HepG2 (cell line): ENCODE data around the gene SEMA3C. TPM values are rescaled to one million over a fixed set of nuclear protein-coding genes. Genes with fewer than 3 reads are reported as not detected.

Experiments
- ATAC-seq: fragments of 200-7000 bp; cut with Tn5 transposase; 3 replicates; pipeline ENCODE4 v1.9.1; 2020; ENCODE audit warnings: mild to moderate bottlenecking, moderate library complexity
- BruUV-seq: library from RNA; stranded (reverse); fragments of 400-500 nt; replicated peaks from 2 replicates; lab custom pipeline; 2021; lab: Mats Ljungman, UMichigan
- CTCF ChIA-PET: fragments of 300-600 bp; formaldehyde crosslinking; extraction: SDS; loops from one replicate; lab custom pipeline; 2021; ENCODE audit warnings: low total read pairs, inconsistent platforms, low intra/inter-chr PET ratio; lab: Yijun Ruan, JAX
- POLR2A ChIA-PET: fragments of 350-600 bp; sonication (Branson Sonifier 250); formaldehyde crosslinking; loops from one replicate; lab custom pipeline; 2020; ENCODE audit warnings: antibody characterized with exemption, inconsistent platforms; lab: Yijun Ruan, JAX
- DNase-seq: peaks from one replicate; pipeline ENCODE4 v3.0.0-alpha.2; 2015; ENCODE audit warnings: low spot score
- FAIRE-seq: peaks from 3 replicates; lab custom pipeline; 2011; peaks lifted over from hg19 to GRCh38; lab: Jason Lieb, UNC
- H2AFZ ChIP-seq: one replicate; pipeline ENCODE4 v1.6.1; 2011; ENCODE audit warnings: low read length, inconsistent platforms
- H3K27ac ChIP-seq: fragments of 300-600 bp; 3 replicates; pipeline ENCODE4 v1.8.0; 2011; ENCODE audit warnings: mixed run types, mild to moderate bottlenecking, mixed read lengths, low read length, inconsistent platforms; ENCODE audit not compliant: insufficient read depth; ENCODE audit errors: extremely low read length
- H3K27me3 ChIP-seq, 2 experiments: fragments of 200-600 bp in 1 of 2; 2 replicates in 1 of 2; 3 replicates in 1 of 2; pipeline versions ENCODE4 v1.6.0 to v1.8.0; 2011; ENCODE audit warnings: low read length in 2 of 2, mild to moderate bottlenecking in 2 of 2, moderate library complexity in 2 of 2, inconsistent platforms in 1 of 2; ENCODE audit not compliant: insufficient read depth in 2 of 2, control insufficient read depth in 1 of 2
- H3K36me3 ChIP-seq, 2 experiments: fragments of 200-600 bp in 1 of 2; replicated peaks in 1 of 2; 2 replicates in 1 of 2; 3 replicates in 1 of 2; pipeline versions ENCODE4 v1.5.1 to v1.8.0; 2011; ENCODE audit warnings: low read length in 2 of 2, inconsistent platforms in 1 of 2; ENCODE audit not compliant: insufficient read depth in 2 of 2, control insufficient read depth in 1 of 2
- H3K4me1 ChIP-seq: 2 replicates; pipeline ENCODE4 v1.5.1; 2012; ENCODE audit warnings: low read length, inconsistent platforms; ENCODE audit not compliant: insufficient read depth
- H3K4me2 ChIP-seq: 2 replicates; pipeline ENCODE4 v1.6.0; 2011; ENCODE audit warnings: low read depth, low read length, inconsistent platforms
- H3K4me3 ChIP-seq, 3 experiments: fragments of 200-600 bp in 1 of 3; sonication (generic), shearing (Covaris generic) in 1 of 3; replicated peaks in 1 of 3; 2 replicates each; pipeline ENCODE4 v1.5.1; 2011 to 2016; ENCODE audit warnings: low read length in 3 of 3, inconsistent platforms in 2 of 3, low read depth in 2 of 3, mild to moderate bottlenecking in 2 of 3, control low read depth in 1 of 3, mixed read lengths in 1 of 3; ENCODE audit not compliant: insufficient read depth in 1 of 3
- H3K79me2 ChIP-seq: one replicate; pipeline ENCODE4 v1.6.1; 2011; ENCODE audit warnings: low read length, inconsistent platforms; ENCODE audit not compliant: insufficient read depth
- H3K9ac ChIP-seq: 2 replicates; pipeline ENCODE4 v1.6.0; 2011; ENCODE audit warnings: mild to moderate bottlenecking, low read depth, low read length, inconsistent platforms; ENCODE audit not compliant: insufficient read depth
- H3K9me3 ChIP-seq: 2 replicates; pipeline ENCODE4 v1.5.1; 2012; ENCODE audit warnings: mild to moderate bottlenecking, low read length
- H4K20me1 ChIP-seq: 2 replicates; pipeline ENCODE4 v1.6.0; 2011; ENCODE audit warnings: inconsistent platforms, mild to moderate bottlenecking, low read length, moderate library complexity; ENCODE audit not compliant: insufficient read depth
- ARNTL ChIP-seq: sonication (generic); formaldehyde crosslinking; IDR thresholded peaks from 2 replicates; pipeline ENCODE4 v1.4.0; 2020; ENCODE audit warnings: mild to moderate bottlenecking, missing genetic modification reagents
- ATF7 ChIP-seq, 2 experiments: fragments of 450-650 bp in 1 of 2; sonication (generic) in 1 of 2; formaldehyde crosslinking in 1 of 2; IDR thresholded peaks; 2 replicates each; pipeline versions ENCODE4 v1.4.0 to v1.6.1; 2016 to 2020; ENCODE audit warnings: antibody characterized with exemption in 1 of 2, mild to moderate bottlenecking in 1 of 2, missing genetic modification reagents in 1 of 2
- TEAD3 ChIP-seq: optimal IDR thresholded peaks from 2 replicates; pipeline ENCODE3; 2016; ENCODE audit warnings: borderline replicate concordance
- WGBS: methylation state at CpG from one replicate; pipeline ENCODE4 v1.1.6; 2017; ENCODE audit warnings: low lambda C conversion rate; 5-methylcytosine and 5-hydroxymethylcytosine counted together
- in situ Hi-C: cut with HindIII; loops from 2 replicates; pipeline ENCODE4 v1.10.0; 2017; ENCODE audit warnings: low pct_unique_long_range_greater_than_20kb; ENCODE audit not compliant: extremely low pct_ligation_motif_present
- intact Hi-C: fragments of 100-400 bp; cut with micrococcal nuclease; formaldehyde crosslinking; loops from one replicate; pipeline ENCODE4 v1.10.0; 2022; ENCODE audit not compliant: unreplicated experiment
- polyA plus RNA-seq, 8 experiments: library from polyadenylated mRNA; depleted of rRNA in 3 of 8; stranded (reverse) in 7 of 8; unstranded in 1 of 8; fragments of >200 nt; fragmentation: Illumina TruSeq in 4 of 8; extraction: Trizol in 4 of 8; gene quantifications; 2 replicates each; pipeline versions ENCODE4 v1.2.1 to v1.2.3, GENCODE V29; 2011 to 2016; ENCODE audit warnings: low read depth in 4 of 8, missing spikeins in 1 of 8, mixed read lengths in 1 of 8; ENCODE audit not compliant: insufficient read depth in 1 of 8
- total RNA-seq, 5 experiments: library from RNA; depleted of rRNA; stranded (reverse); fragments of >200 nt; fragmentation: Illumina TruSeq; extraction: Trizol; gene quantifications; 2 replicates each; pipeline ENCODE4 v1.2.3, GENCODE V29; 2016; ENCODE audit warnings: low read depth in 1 of 5
- TF ChIP-seq, protein P1 (sequence below): sonication (generic); formaldehyde crosslinking; IDR thresholded peaks from 2 replicates; pipeline ENCODE4 v1.4.0; 2020; ENCODE audit warnings: missing genetic modification reagents, mild to moderate bottlenecking, borderline replicate concordance

SEMA3C gene
- total and polyA plus RNA-seq, 2 of the 13 experiments (the other 11 are each of a cell fraction or from before 2014, with no cell fraction given) = 0.05 to 0.13 TPM

DNA sequence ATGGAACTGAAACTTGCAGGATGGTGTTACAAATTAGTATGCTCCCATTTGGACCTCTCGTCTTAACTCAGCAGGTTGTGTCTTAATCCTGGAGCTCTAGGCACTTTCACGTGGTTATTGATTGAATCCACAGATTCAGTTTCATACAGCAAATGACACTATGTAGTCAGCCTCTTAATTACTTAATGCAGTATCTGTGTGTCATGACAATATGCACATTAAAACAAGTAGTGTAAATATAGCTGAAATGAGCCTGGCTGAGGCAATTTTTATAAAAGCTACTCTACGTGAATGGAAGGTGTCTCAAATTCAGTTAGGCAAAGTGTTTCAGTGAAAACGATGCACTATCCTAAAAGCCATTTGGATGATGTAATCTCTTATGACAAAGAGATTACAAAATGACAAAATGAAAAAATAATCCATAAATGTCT, 193.7 kb downstream of the SEMA3C start:
- H3K4me1 ChIP-seq = peaks cover 21% of the 10 kb centered on the region
- ChIA-PET CTCF (no interaction called here), POLR2A (no interaction called here)
- H2AFZ ChIP-seq = no peak overlapping the region
- 60% methylated on average over 4 of the region's 4 CpGs for WGBS
- no TSS peak for BruUV-seq
- H4K20me1 ChIP-seq = no peaks in the 10 kb centered on the region
- H3K4me2 ChIP-seq = no peak overlapping the region
- intact Hi-C loops = no loop called here
- in situ Hi-C loops = no loop called here
- H3K27me3 ChIP-seq = no peaks in the 10 kb centered on the region
- no peak for ATAC-seq
- no peak overlapping the region for H3K27ac ChIP-seq
- DNase-seq = no peak
- FAIRE-seq = no peak
- H3K9ac ChIP-seq = no peak overlapping the region
- TF ChIP-seq ARNTL (CRISPR knock-in tag) = no peak
- peak; percentile 67; the same call in 1 of the 2 replicates for TF ChIP-seq ATF7 (IDR thresholded peaks at IDR 0.05)
- TF ChIP-seq ATF7 (CRISPR knock-in tag; IDR thresholded peaks at IDR 0.05) = no peak
- H3K79me2 ChIP-seq = no peaks in the 10 kb centered on the region
- no peak overlapping the region for H3K4me3 ChIP-seq
- no peaks in the 10 kb centered on the region for H3K9me3 ChIP-seq
- no peaks in the 10 kb centered on the region for H3K36me3 ChIP-seq

DNA sequence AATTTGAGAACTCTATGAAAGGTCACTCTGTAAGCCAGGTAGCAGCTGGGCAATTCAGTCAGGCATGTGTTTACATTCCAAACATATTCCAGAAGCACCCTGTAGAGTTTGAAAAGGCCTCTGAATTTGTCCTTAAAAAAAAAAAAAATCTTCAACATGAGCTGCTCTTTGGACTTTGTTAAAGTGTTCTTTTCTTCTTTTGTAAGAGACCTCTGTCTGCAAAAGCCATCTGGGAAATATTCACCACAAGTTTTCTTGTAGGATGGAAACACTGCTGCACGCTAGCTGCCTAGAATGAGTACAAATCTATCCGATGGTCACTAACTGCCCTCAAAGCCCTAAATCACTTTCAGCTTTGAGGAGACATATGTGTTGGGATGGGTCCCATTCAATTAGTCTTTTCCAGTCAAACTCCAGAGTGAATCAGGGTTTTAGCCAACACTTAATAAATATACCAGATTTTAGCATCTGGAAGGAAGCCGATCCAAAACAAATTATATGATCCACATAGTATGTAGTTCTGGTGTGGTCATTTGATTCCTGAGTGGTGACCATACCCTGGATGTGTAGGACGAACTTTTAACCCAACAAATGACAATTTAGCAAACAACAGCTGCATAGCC, 194.5 kb downstream of the SEMA3C start:
- POLR2A ChIA-PET = no interaction called here
- peak; percentile 26 for TF ChIP-seq TEAD3 (CRISPR knock-in tag)
- TF ChIP-seq, protein P1, sequence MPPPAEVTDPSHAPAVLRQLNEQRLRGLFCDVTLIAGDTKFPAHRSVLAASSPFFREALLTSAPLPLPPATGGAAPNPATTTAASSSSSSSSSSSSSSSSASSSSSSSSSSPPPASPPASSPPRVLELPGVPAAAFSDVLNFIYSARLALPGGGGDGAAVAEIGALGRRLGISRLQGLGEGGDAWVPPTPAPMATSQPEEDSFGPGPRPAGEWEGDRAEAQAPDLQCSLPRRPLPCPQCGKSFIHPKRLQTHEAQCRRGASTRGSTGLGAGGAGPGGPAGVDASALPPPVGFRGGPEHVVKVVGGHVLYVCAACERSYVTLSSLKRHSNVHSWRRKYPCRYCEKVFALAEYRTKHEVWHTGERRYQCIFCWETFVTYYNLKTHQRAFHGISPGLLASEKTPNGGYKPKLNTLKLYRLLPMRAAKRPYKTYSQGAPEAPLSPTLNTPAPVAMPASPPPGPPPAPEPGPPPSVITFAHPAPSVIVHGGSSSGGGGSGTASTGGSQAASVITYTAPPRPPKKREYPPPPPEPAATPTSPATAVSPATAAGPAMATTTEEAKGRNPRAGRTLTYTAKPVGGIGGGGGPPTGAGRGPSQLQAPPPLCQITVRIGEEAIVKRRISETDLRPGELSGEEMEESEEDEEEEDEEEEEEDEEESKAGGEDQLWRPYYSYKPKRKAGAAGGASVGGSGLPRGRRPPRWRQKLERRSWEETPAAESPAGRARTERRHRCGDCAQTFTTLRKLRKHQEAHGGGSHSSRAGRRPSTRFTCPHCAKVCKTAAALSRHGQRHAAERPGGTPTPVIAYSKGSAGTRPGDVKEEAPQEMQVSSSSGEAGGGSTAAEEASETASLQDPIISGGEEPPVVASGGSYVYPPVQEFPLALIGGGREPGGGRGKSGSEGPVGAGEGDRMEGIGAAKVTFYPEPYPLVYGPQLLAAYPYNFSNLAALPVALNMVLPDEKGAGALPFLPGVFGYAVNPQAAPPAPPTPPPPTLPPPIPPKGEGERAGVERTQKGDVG (CRISPR knock-in tag) = no peak
- H4K20me1 ChIP-seq = no peaks in the 10 kb centered on the region
- H3K27me3 ChIP-seq = no peaks in the 10 kb centered on the region
- H3K79me2 ChIP-seq = no peaks in the 10 kb centered on the region
- H3K36me3 ChIP-seq = no peaks in the 10 kb centered on the region
- no peak overlapping the region for H3K4me3 ChIP-seq
- FAIRE-seq = no peak
- no peak for ATAC-seq
- BruUV-seq = no TSS peak
- intact Hi-C loops (no loop called here), in situ Hi-C loops (no loop called here)
- no peak overlapping the region for H3K9ac ChIP-seq
- H3K27ac ChIP-seq = no peak overlapping the region
- 38% methylated on average over 4 of the region's 4 CpGs for WGBS
- no peak overlapping the region for H2AFZ ChIP-seq
- CTCF ChIA-PET = no interaction called here
- H3K4me1 ChIP-seq = peaks cover 21% of the 10 kb centered on the region
- peak overlapping the region; percentile 32; the same call in 1 of the 2 replicates for H3K4me2 ChIP-seq
- peak; percentile 13 for DNase-seq
- H3K9me3 ChIP-seq = no peaks in the 10 kb centered on the region
